Upper lobe of right lung (tissue), 1 donor: ENCODE data around the gene NEDD4L. TPM values are rescaled to one million over a fixed set of nuclear protein-coding genes. Genes with fewer than 3 reads are reported as not detected.

ENCODE experiments used
- ATAC-seq: fragments of 200-7000 bp; cut with Tn5 transposase; one replicate; pipeline ENCODE4 v1.9.1; 2020; ENCODE audit warnings: mild to moderate bottlenecking, moderate library complexity
- DNase-seq: peaks from one replicate; pipeline ENCODE4 v3.0.0-alpha.2; 2020
- H3K27ac ChIP-seq: fragments of 200-600 bp; one replicate; pipeline ENCODE4 v1.8.0; 2022
- H3K27me3 ChIP-seq: fragments of 200-600 bp; one replicate; pipeline ENCODE4 v1.8.0; 2022; ENCODE audit warnings: mild to moderate bottlenecking
- H3K36me3 ChIP-seq: fragments of 200-600 bp; one replicate; pipeline ENCODE4 v1.8.0; 2022
- H3K4me1 ChIP-seq: fragments of 200-600 bp; one replicate; pipeline ENCODE4 v1.8.0; 2022
- H3K4me3 ChIP-seq: fragments of 200-600 bp; one replicate; pipeline ENCODE4 v1.8.0; 2022; ENCODE audit warnings: mild to moderate bottlenecking
- H3K9me3 ChIP-seq: fragments of 200-600 bp; one replicate; pipeline ENCODE4 v1.8.0; 2022
- intact Hi-C: fragments of 100-400 bp; cut with DNase I; formaldehyde crosslinking; loops from one replicate; pipeline ENCODE4 v1.11.0; 2022
- total RNA-seq: library from RNA; stranded (reverse); fragmentation: NEBNext Ultra II Directional; extraction: Animal tissue kit (Norgen Biotek cat#: 25700); gene quantifications from one replicate; pipeline ENCODE4 v1.2.1, GENCODE V29; 2021
- TF ChIP-seq, protein P1 (sequence below): fragments of 200-600 bp; IDR thresholded peaks from one replicate; pipeline ENCODE4 v1.8.0; 2022; ENCODE audit warnings: antibody characterized with exemption
- donor health status: DM: no; HTN: yes; CAD: no; lungs with severe emphysema.

NEDD4L gene
- total RNA-seq, 1 donor from 2014 or later: 192 TPM

DNA sequence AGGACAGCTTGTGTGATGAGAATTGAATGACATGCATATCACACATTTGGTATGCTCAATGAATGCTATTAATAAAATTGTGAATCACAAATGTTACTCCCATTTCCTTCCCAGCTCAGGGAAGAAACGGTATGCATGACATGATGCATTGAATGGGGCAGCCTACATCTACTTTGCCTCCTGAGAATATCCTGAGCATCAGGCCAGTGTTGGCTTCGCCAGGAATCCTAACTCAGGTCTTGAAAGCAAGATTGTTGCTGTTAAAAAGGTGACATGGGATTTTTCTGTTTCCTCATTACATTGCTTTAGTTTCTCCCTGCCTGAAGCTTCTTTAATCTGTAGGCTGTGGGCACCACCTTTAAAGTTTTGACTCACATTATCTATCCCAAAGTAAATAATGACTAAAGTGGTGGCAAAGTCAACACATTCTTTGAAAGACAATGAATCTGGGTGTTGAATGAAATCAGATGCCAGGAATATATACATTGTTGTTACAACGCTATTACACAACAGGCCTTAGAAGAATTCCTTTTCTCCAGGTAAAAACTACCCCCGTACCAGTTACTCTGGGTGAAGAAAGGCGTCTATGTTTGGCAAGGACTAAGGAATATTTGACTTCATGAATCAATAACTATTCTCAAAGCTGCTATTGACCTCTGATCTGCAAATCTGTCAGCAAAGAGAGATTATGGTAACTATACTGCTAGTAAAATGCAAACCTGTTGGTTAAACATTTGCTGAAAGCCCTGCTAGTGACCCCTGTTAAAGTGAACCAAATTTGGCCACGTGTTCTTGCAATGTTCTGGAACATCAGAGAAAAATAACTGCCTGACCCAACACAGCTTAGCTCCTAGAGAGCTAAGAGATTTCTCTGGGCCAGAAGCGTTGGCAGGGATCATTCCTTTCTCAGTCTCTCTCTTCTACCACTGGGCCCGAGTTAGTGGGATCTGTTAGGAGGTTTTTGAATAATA, 30.5 kb upstream of the NEDD4L start:
- TF ChIP-seq, protein P1, sequence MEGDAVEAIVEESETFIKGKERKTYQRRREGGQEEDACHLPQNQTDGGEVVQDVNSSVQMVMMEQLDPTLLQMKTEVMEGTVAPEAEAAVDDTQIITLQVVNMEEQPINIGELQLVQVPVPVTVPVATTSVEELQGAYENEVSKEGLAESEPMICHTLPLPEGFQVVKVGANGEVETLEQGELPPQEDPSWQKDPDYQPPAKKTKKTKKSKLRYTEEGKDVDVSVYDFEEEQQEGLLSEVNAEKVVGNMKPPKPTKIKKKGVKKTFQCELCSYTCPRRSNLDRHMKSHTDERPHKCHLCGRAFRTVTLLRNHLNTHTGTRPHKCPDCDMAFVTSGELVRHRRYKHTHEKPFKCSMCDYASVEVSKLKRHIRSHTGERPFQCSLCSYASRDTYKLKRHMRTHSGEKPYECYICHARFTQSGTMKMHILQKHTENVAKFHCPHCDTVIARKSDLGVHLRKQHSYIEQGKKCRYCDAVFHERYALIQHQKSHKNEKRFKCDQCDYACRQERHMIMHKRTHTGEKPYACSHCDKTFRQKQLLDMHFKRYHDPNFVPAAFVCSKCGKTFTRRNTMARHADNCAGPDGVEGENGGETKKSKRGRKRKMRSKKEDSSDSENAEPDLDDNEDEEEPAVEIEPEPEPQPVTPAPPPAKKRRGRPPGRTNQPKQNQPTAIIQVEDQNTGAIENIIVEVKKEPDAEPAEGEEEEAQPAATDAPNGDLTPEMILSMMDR: no peak
- H3K36me3 ChIP-seq: no peaks in the 10 kb centered on the region
- DNase-seq: no peak
- H3K9me3 ChIP-seq: no peaks in the 10 kb centered on the region
- H3K4me3 ChIP-seq: no peak overlapping the region
- no peak for ATAC-seq
- H3K4me1 ChIP-seq: no peaks in the 10 kb centered on the region
- intact Hi-C loops: no loop called here
- no peaks in the 10 kb centered on the region for H3K27me3 ChIP-seq
- no peak overlapping the region for H3K27ac ChIP-seq

GRCh38 chr18:58015065-58015780, 28.8 kb upstream of the NEDD4L start:
- Histone ChIP-seq H3K4me1 (no peaks in the 10 kb centered on the region), H3K36me3 (no peaks in the 10 kb centered on the region), H3K27me3 (no peaks in the 10 kb centered on the region), H3K9me3 (no peaks in the 10 kb centered on the region), H3K4me3 (no peak overlapping the region), H3K27ac (no peak overlapping the region)
- intact Hi-C loops: no loop called here
- DNase-seq (no peak), ATAC-seq (no peak)
- TF ChIP-seq, protein P1: no peak

DNA sequence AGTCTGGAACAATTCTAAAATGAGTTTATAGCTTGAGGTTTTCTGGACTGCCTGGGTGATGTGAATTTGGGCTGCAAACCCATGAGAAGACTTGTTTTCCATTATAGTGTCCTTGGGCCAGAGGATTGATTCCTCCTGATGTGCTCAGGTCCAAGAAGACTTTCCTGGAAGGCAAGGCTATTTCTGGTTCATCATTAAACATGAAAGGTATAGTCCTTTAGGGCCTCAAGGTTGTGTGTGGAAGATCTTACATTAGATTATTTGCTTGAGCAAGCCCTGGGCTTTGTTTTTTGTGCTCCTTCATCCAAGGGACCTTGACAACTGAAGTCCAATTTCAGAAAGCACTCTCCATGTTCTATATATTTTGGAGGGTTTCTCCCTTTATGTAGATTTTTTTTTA, 26.8 kb upstream of the NEDD4L start:
- no peak for ATAC-seq
- Histone ChIP-seq H3K9me3 (no peaks in the 10 kb centered on the region), H3K27me3 (no peaks in the 10 kb centered on the region), H3K4me3 (no peak overlapping the region), H3K4me1 (no peaks in the 10 kb centered on the region), H3K36me3 (no peaks in the 10 kb centered on the region), H3K27ac (no peak overlapping the region)
- TF ChIP-seq, protein P1: no peak
- intact Hi-C loops: no loop called here
- no peak for DNase-seq

GRCh38 chr18:58020567-58021107, 23.4 kb upstream of the NEDD4L start:
- intact Hi-C loops: no loop called here
- H3K4me3 ChIP-seq: no peak overlapping the region
- no peak for DNase-seq
- no peak for ATAC-seq
- TF ChIP-seq, protein P1: no peak
- H3K4me1 ChIP-seq: no peaks in the 10 kb centered on the region
- no peaks in the 10 kb centered on the region for H3K27me3 ChIP-seq
- no peak overlapping the region for H3K27ac ChIP-seq
- no peaks in the 10 kb centered on the region for H3K36me3 ChIP-seq
- no peaks in the 10 kb centered on the region for H3K9me3 ChIP-seq

DNA sequence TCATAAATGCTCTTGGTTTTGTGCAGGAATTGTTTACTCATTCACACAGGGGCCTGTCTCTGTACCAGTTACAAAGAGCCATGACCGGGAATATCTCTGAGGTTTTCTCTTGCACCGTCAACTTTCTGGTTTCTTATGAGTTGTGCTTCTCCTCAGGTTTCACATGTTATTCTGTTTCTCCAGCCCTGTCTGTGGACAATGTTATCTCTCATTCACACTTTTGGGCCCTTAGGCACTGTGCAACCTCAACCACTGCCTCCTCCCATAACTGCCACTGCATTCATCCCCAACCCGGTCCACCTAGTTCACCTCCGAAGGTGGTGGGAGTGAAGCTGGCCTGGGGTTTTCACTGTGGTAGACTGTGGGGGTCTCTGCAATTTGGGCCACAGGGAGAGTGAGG, 22.5 kb upstream of the NEDD4L start:
- no peak overlapping the region for H3K27ac ChIP-seq
- no peak for ATAC-seq
- H3K36me3 ChIP-seq: no peaks in the 10 kb centered on the region
- TF ChIP-seq, protein P1: no peak
- no peak for DNase-seq
- H3K4me1 ChIP-seq: no peaks in the 10 kb centered on the region
- intact Hi-C loops: no loop called here
- no peaks in the 10 kb centered on the region for H3K27me3 ChIP-seq
- H3K4me3 ChIP-seq: no peak overlapping the region
- no peaks in the 10 kb centered on the region for H3K9me3 ChIP-seq
